ENCODE results near the gene NUP205.

- TF ChIP-seq CTCF (IDR thresholded peaks at IDR 0.05) (no peak), EP300 (IDR thresholded peaks at IDR 0.05) (no peak), POLR2A (IDR thresholded peaks at IDR 0.05) (no peak), POLR2AphosphoS5 (IDR thresholded peaks at IDR 0.05) (no peak)
Observed at GRCh38 chr7:135665042-135665441, 107.3 kb downstream of the NUP205 start.

Measured in suprapubic skin (tissue), 4 donors.